EH (cell line): ENCODE results near the gene MRGPRX4.

Experiments
- DNase-seq: peaks from one replicate; pipeline ENCODE4 v3.0.0-alpha.2; 2015; ENCODE audit warnings: low read depth

The MRGPRX4 gene

GRCh38 chr11:18221274-18221876 lies 48.7 kb downstream of the MRGPRX4 start:
- DNase-seq: no peak

- no peak for DNase-seq
These were observed 50.3 kb downstream of the MRGPRX4 start for GRCh38 chr11:18222814-18223421.
